Measurements from ENCODE around the gene OGT.

Gene OGT

DNA sequence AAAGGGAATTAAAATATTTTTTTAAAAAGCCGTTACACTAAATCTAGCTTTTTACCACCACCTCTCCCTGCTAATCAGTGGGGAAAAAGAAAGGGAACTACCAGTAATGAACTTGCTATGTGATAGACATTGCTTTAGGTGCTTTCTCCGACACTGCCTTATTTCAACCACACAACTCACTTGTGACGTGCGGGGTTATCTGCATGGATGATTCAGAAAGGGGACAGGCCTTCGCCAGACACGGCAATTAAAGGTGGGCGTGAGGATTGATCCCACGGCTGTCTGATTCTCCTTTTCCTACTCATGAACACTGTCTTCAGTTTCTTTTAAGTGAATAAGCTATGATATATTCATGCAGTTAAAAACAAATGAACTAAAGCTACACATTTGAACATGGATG, 86.3 kb downstream of the OGT start:
- peak; percentile 57 for ATAC-seq
- peak in 1 of 2 donors; percentile 60 for DNase-seq (ENCODE audit: low spot score in 2 of 2)
- H3K4me1 Mint-ChIP-seq, result peaks cover 84% of the 10 kb centered on the region
- peak overlapping the region; percentile 95 for H3K27ac Mint-ChIP-seq
- H3K4me3 Mint-ChIP-seq, result peak overlapping the region; percentile 83
- H3K36me3 Mint-ChIP-seq, result peaks cover 56% of the 10 kb centered on the region
- H3K9me3 Mint-ChIP-seq, result no peaks in the 10 kb centered on the region

- peaks cover 48% of the 10 kb centered on the region for H3K36me3 Mint-ChIP-seq
- peaks cover 81% of the 10 kb centered on the region for H3K4me1 Mint-ChIP-seq
- peak overlapping the region; percentile 83 for H3K4me3 Mint-ChIP-seq
- DNase-seq (ENCODE audit: low spot score in 2 of 2), result no peak
- ATAC-seq, result no peak
- H3K27ac Mint-ChIP-seq, result peak overlapping the region; percentile 95
- no peaks in the 10 kb centered on the region for H3K9me3 Mint-ChIP-seq
These were observed 87.1 kb downstream of the OGT start for GRCh38 chrX:71619986-71620385.

DNA sequence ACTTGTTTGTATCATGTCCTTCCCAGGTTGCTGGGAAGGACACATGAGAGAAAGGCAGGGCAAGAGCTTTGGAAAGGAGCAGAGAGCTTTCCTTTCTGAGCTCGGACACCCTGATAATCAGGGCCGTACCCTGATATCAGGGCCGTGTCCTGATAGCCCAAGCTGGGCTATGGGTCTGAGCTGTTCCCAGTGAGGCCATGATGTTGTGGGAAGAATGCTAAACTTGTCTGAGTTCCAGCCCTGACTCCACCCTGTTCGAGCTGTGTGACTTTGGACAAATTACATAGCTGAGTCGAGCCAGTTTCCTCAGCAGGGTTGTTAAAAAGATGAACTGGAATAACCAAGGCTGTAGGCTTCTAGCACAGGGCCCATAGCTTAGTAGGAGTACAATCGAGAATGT, 88.7 kb downstream of the OGT start:
- ATAC-seq (no peak), DNase-seq (ENCODE audit: low spot score in 2 of 2) (no peak)
- H3K4me3 Mint-ChIP-seq, result peak overlapping the region; percentile 71
- peak overlapping the region; percentile 84 for H3K27ac Mint-ChIP-seq
- peaks cover 32% of the 10 kb centered on the region for H3K36me3 Mint-ChIP-seq
- H3K4me1 Mint-ChIP-seq, result peaks cover 65% of the 10 kb centered on the region
- no peaks in the 10 kb centered on the region for H3K9me3 Mint-ChIP-seq

- peaks cover 60% of the 10 kb centered on the region for H3K4me1 Mint-ChIP-seq
- peaks cover 27% of the 10 kb centered on the region for H3K36me3 Mint-ChIP-seq
- H3K4me3 Mint-ChIP-seq, result peak overlapping the region; percentile 71
- ATAC-seq (no peak), DNase-seq (ENCODE audit: low spot score in 2 of 2) (no peak)
- peak overlapping the region; percentile 97 for H3K27ac Mint-ChIP-seq
- no peaks in the 10 kb centered on the region for H3K9me3 Mint-ChIP-seq
These were observed 89.2 kb downstream of the OGT start for GRCh38 chrX:71622032-71622575.

GRCh38 chrX:71622576-71623450, 89.9 kb downstream of the OGT start:
- H3K36me3 Mint-ChIP-seq, result peaks cover 22% of the 10 kb centered on the region
- H3K9me3 Mint-ChIP-seq, result no peaks in the 10 kb centered on the region
- ATAC-seq (peak; percentile 70), DNase-seq (ENCODE audit: low spot score in 2 of 2) (peak in 1 of 2 donors; percentile 77)
- peak overlapping the region; percentile 97 for H3K27ac Mint-ChIP-seq
- peak overlapping the region; percentile 71 for H3K4me3 Mint-ChIP-seq
- peaks cover 52% of the 10 kb centered on the region for H3K4me1 Mint-ChIP-seq

- Mint-ChIP-seq H3K4me1 (peaks cover 44% of the 10 kb centered on the region), H3K9me3 (no peaks in the 10 kb centered on the region), H3K36me3 (peaks cover 16% of the 10 kb centered on the region), H3K4me3 (peak overlapping the region; percentile 71), H3K27ac (peak overlapping the region; percentile 97)
- no peak for DNase-seq (ENCODE audit: low spot score in 2 of 2)
- peak; percentile 51 for ATAC-seq
These were observed 90.8 kb downstream of the OGT start for GRCh38 chrX:71623714-71624113.

- H3K4me1 Mint-ChIP-seq, result peaks cover 40% of the 10 kb centered on the region
- H3K27ac Mint-ChIP-seq, result no peak overlapping the region
- no peaks in the 10 kb centered on the region for H3K9me3 Mint-ChIP-seq
- DNase-seq (ENCODE audit: low spot score in 2 of 2) (no peak), ATAC-seq (no peak)
- no peak overlapping the region for H3K4me3 Mint-ChIP-seq
- H3K36me3 Mint-ChIP-seq, result peaks cover 8% of the 10 kb centered on the region
These were observed 92.6 kb downstream of the OGT start for GRCh38 chrX:71625471-71625870.
